Endothelial cell (in vitro differentiated cells): ENCODE data around the gene ITGAD. TPM values are rescaled to one million over a fixed set of nuclear protein-coding genes. Genes with fewer than 3 reads are reported as not detected.

Source experiments
- DNase-seq: peaks from one replicate; pipeline ENCODE4 v3.0.0; 2021; ENCODE audit warnings: low spot score
- H3K27ac Mint-ChIP-seq: one replicate; pipeline ENCODE4 v1.8.0; 2021; ENCODE audit warnings: mixed read lengths, inconsistent platforms; ENCODE audit not compliant: unreplicated experiment
- H3K27me3 Mint-ChIP-seq: one replicate; pipeline ENCODE4 v1.8.0; 2021; ENCODE audit warnings: mild to moderate bottlenecking, moderate library complexity, mixed read lengths, inconsistent platforms; ENCODE audit not compliant: unreplicated experiment
- H3K36me3 Mint-ChIP-seq: one replicate; pipeline ENCODE4 v1.8.0; 2021; ENCODE audit warnings: mild to moderate bottlenecking, low read depth, mixed read lengths, inconsistent platforms; ENCODE audit not compliant: unreplicated experiment
- H3K4me1 Mint-ChIP-seq: one replicate; pipeline ENCODE4 v1.8.0; 2021; ENCODE audit warnings: mild to moderate bottlenecking, mixed read lengths, inconsistent platforms; ENCODE audit not compliant: unreplicated experiment
- H3K4me3 Mint-ChIP-seq: one replicate; pipeline ENCODE4 v1.8.0; 2021; ENCODE audit warnings: mild to moderate bottlenecking, mixed read lengths, inconsistent platforms; ENCODE audit not compliant: unreplicated experiment
- H3K9me3 Mint-ChIP-seq: one replicate; pipeline ENCODE4 v1.8.0; 2021; ENCODE audit warnings: mixed read lengths, inconsistent platforms; ENCODE audit not compliant: unreplicated experiment
- CTCF ChIP-seq: fragments of 200-600 bp; sonication (generic); IDR thresholded peaks from one replicate; pipeline ENCODE4 v1.5.0; 2021; ENCODE audit warnings: antibody characterized with exemption; ENCODE audit not compliant: unreplicated experiment
- total RNA-seq: library from RNA; stranded (reverse); fragmentation: NEBNext Ultra II Directional; extraction: Animal tissue kit (Norgen Biotek cat#: 25700); gene quantifications from one replicate; pipeline ENCODE4 v1.2.1, GENCODE V29; 2021; ENCODE audit not compliant: unreplicated experiment

ITGAD gene
- total RNA-seq, 1 donor from 2014 or later, result not detected

GRCh38 chr16:31466381-31466841 lies 73.3 kb downstream of the ITGAD start:
- no peak overlapping the region for H3K4me3 Mint-ChIP-seq
- peaks cover 22% of the 10 kb centered on the region for H3K36me3 Mint-ChIP-seq
- H3K4me1 Mint-ChIP-seq, result peaks cover 14% of the 10 kb centered on the region
- H3K27me3 Mint-ChIP-seq, result peaks cover 24% of the 10 kb centered on the region
- TF ChIP-seq CTCF, result no peak
- no peaks in the 10 kb centered on the region for H3K9me3 Mint-ChIP-seq
- H3K27ac Mint-ChIP-seq, result peak overlapping the region; percentile 86
- DNase-seq, result no peak

GRCh38 chr16:31467151-31467773 lies 74.1 kb downstream of the ITGAD start:
- Mint-ChIP-seq H3K9me3 (no peaks in the 10 kb centered on the region), H3K36me3 (peaks cover 22% of the 10 kb centered on the region), H3K27me3 (peaks cover 26% of the 10 kb centered on the region), H3K4me1 (peaks cover 15% of the 10 kb centered on the region), H3K27ac (peak overlapping the region; percentile 86), H3K4me3 (peak overlapping the region; percentile 42)
- DNase-seq, result no peak
- TF ChIP-seq CTCF, result no peak

- DNase-seq, result no peak
- Mint-ChIP-seq H3K27me3 (peaks cover 26% of the 10 kb centered on the region), H3K9me3 (no peaks in the 10 kb centered on the region), H3K27ac (no peak overlapping the region), H3K36me3 (peaks cover 21% of the 10 kb centered on the region), H3K4me1 (peaks cover 15% of the 10 kb centered on the region), H3K4me3 (peak overlapping the region; percentile 42)
- no peak for TF ChIP-seq CTCF
Measured at GRCh38 chr16:31467858-31468257, 74.7 kb downstream of the ITGAD start.

GRCh38 chr16:31470615-31471014 lies 77.5 kb downstream of the ITGAD start:
- Mint-ChIP-seq H3K9me3 (no peaks in the 10 kb centered on the region), H3K4me3 (no peak overlapping the region), H3K27me3 (peaks cover 12% of the 10 kb centered on the region), H3K27ac (no peak overlapping the region), H3K4me1 (peaks cover 15% of the 10 kb centered on the region), H3K36me3 (peaks cover 30% of the 10 kb centered on the region)
- no peak for DNase-seq
- no peak for TF ChIP-seq CTCF

DNA sequence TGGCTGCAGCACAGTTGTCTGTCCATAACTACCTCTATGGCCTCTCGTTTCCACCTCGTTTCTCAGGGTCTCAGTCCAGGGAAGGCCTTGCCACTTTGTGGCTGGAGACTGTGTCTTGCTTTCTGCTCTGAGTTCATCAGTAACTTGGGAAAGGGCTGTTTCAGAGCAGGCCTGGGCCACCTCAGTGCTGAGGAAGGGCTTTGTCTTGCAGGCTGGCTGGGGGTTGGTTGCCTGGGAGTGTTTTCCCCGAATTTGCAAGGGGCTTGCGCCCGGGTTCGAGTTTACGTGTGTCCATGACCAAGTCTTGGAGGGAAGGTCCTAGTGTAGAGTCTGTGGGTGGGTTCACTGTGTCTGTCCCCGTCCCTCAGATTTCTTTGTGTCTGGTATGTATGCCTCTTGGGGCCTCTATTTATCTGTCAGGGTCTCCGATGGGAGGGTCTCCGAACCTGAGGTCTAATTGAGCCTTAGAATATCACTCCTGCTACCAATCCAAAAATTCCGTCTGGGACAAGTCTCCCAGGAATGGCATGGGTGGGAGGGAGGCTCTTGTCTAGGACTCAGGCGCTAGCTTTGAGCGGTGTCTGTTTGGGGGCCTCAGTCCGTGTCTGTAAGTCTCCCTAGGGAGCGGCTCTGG lies 78.2 kb downstream of the ITGAD start:
- peaks cover 15% of the 10 kb centered on the region for H3K4me1 Mint-ChIP-seq
- DNase-seq, result no peak
- H3K27ac Mint-ChIP-seq, result peak overlapping the region; percentile 72
- peaks cover 12% of the 10 kb centered on the region for H3K27me3 Mint-ChIP-seq
- peak overlapping the region; percentile 85 for H3K4me3 Mint-ChIP-seq
- TF ChIP-seq CTCF, result no peak
- H3K36me3 Mint-ChIP-seq, result peaks cover 29% of the 10 kb centered on the region
- no peaks in the 10 kb centered on the region for H3K9me3 Mint-ChIP-seq
